Renal cortical epithelial cell (primary cell): Measurements from ENCODE around the gene SPRED2. TPM values are rescaled to one million over a fixed set of nuclear protein-coding genes. Genes with fewer than 3 reads are reported as not detected.
A peak's percentile ranks its signal among the peaks of the same experiment; 100 is the strongest.

Experiments used
- DNase-seq: peaks from one replicate; pipeline ENCODE4 v3.0.0-alpha.2; 2011; ENCODE audit warnings: low read depth
- total RNA-seq: library from RNA; depleted of rRNA; stranded (reverse); fragments of >200 nt; gene quantifications from 2 replicates; pipeline ENCODE4 v1.2.3, GENCODE V29; 2014

SPRED2 gene
- total RNA-seq, 1 donor from 2014 or later, result 16.2 TPM

DNA sequence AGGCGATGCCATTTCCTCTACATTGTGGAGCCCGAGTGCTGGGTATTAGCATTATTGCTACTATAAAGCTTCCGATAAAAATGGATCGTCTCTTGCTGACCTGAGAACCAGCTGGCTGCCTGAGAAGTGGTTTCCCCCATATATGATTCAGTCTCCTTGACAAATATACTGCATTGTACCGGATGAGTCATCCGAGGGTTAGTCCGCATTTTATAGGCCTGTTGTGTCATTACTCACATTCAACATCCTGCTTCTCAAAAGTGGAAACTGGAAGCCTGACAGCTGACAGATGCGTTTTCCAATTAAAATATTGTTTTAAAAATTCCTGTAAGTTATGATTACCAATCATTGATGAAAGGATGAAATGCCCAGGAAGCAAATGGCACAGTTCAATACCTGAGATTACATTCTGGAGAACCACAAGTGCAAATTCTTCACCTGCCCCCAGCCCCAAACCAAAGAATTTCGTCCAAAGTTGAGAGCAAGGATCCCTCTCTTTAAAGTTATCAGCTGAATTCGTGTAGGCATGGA is 65.7 kb downstream of the SPRED2 start:
- peak; percentile 95 for DNase-seq

DNA sequence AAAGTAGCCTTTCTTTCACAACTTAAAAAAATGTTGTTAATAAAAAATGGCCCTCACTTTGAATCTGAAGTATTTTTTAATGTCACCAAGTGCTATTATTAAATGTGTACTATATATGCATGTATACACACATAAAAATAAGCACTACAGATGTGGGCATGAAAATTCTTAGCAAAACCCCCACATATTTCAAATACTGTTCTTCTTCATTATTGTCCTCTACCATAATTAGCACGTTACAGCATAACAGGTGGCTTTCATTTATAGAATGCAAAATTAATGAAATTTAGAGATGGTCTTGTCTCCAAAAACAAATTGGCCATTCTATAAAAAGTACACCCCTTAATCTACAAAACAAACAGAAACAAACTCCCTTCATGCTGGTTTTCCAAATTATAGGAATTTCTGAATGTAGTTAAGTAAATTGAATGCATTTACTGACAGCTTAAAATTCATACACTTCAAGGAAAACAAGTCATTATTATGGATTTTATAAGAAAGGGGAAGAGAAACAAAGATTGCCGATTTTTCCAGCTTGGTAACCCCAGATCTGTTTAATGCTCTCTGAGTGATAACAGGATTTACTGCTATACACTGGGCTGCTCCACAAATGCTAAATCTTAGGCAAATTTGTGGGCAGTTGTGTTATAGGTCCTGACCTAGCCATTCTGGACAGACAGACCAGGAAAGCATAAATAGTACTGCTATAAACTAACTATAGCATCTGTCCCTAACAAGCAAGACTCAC is 67.2 kb downstream of the SPRED2 start:
- no peak for DNase-seq

DNA sequence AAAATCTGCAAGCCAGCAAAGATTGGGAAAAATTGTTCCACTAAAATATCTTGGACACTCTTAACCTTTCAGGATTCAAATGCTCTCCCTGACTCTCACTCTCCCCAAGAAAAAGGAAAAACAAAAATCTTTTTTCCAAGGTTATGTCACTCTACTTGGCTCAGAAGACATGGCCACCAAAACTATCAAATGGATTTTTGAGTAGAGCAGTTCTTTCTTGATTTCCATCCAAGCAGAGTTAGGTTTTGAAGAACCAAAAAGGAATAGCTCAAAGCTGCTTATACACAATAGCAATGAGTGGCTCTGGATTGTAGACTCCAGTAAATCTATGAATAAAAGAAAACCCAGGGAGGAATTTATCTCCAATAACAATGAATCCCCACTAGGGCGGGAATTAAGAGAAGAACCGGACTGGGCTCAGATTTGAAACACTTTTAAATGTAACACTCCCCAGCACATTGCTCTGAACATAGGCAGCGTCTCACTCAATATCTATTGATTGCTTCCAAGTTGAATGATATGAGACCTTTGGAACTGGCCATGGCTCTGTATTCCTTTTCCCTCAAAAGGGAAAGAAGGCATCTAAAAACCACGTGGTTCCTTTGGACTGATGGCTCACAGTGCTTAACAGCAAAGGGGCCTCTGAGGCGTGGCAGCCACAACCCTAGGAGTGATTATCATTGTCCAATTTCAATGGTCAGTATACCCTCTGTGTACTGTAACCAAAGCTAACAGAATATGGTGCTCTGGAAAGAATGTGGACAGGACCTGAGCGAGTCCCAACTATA is 68.3 kb downstream of the SPRED2 start:
- no peak for DNase-seq

DNA sequence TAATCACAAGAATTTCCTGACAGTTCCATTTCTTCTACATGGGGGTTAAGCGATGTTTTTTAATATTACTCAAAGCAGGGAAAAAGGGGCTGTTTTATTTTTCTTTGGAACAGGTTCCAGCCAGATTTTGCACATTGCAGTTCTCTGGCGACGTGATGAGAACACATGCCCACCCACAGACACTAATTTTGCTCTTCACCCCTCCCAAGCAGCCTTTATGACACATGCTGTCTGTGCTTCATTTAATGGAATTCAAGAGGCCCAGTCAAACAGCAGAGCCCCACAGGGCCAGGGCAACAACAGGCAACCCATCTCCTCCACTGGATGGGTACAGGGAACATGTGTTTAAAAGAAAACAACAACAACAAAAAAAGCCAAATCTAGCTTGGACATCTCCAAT is 70.8 kb downstream of the SPRED2 start:
- no peak for DNase-seq

DNA sequence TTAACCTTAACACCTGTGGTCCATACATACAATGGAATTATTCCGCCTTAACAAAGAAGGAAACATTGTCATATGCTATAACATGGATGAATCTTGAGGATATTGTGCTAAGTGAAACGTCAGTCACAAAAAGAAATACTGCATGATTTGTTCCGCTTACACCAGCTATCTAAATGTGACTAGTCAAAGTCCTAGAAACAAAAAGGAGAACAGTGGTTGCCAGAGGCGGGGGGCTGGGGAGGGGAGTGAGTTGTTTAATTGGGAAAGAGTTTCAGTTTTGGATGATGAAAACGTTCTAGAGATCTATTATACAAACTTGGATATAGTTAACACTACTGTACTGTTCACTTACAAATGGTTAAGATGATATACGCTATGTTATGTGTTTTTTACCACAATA is 72.0 kb downstream of the SPRED2 start:
- DNase-seq, result no peak

DNA sequence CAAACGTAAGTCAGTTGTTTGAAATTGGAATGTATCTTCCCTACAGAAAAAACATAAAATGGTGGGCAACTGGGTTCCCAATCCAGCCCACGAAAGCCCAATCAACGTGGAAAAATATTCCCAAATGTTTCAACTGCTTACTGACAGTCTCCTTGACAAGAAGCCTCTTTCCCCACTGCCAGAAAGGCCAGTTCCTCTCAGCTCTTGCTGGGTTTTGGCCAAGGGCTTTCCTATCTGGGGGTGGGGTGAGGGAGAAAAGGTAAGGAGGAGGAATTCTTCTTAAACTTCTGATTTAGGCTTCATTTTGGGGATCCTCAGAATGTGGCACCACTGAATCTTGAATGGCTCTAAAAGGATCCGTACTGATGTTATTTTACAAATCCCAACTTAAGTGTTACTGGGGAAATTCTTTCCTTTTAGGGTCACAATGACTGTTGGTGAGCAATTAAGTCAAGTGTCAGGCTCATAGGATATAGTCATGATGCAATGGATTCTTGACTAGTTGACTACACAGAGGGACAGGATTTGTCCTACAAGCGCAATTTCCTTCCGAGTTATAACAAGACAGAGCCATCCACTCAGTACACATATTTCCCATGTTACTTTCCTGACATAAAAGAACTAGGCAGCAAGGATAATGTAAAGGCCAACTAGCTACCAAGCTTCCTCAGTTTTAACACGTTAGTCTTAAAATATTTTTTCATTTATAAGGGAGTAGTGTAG is 73.6 kb downstream of the SPRED2 start:
- no peak for DNase-seq

DNA sequence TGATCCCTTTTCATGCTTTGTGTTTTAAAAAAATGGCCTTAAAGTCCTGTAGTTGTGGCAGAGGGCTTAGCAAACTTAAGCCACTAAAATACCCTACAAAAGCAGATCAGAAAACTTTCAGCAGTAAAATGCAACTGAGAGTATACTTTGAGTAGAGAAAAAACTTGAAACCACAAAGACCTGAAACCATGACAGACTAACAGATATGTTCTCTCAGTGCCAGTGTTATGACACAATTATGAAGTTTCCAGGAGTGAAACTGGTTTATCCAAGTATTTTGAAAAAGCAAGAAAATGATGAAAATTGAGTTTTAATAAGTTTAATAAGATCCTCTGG is 74.5 kb downstream of the SPRED2 start:
- no peak for DNase-seq

DNA sequence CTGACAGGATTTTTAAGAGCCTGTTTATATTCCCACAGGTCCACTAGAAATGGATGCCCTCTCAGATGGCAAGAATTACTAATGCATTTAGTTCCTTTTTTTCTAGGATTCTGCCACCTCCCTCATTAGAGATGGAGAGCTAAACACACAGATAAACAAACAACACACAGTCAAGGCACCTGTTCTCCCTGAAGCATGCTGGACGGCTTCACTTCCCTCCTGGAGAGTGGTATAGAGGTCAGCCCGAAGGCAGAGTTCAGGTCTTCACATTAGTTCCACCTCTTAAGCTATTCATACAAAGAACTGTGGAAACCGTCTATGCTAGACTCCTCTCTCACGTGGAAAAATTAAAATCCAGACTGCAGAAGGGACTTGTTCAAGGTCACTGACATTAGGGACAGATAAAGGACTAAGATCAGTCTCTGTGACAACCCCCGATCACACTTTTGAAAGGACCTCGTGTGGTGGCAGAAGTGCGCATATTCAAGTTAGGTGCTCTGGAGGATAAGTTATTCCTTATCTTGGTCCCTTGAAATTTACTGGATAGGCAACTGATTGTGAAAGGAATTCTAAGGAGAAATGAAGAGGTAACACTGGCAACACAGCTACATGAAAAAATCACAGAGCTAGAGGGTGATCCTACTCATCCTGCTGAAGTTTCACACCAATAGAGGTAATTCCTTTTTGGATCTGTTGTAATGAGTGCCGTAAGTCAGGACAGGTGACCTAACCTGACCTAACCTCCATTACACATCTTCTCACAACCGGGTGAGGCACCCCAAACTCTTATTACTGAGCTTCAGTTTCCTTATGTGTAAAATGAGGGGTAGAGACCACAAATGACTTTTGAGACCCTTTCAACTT is 75.1 kb downstream of the SPRED2 start:
- no peak for DNase-seq

DNA sequence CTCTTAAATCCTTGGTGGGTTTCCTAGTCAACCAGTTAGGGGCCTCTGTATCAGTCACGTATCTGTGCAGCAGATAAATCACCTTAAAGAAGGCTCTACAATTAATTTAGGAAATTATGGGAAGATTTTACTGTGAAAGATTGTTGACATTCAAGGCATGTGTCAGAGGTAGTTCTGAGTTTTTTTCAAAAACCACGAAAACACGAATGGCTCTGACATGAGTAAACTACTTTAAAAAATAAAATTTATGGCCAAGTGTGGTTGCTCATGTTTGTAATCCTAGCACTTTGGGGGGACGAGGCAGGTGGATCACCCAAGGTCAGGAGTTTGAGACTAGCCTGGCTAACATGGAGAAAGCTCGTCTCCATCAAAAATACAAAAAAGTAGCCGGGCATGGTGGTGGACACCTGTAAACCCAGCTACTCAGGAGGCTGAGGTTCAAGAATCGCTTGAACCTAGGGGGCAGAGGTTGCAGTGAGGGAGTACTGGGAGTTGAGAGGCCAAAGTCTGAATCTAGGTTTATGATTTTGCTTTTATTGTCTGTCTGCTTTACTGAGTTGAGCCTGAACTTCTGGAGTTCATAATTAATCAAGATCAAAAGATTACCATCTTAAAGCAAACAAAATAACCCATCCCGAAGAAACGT is 77.1 kb downstream of the SPRED2 start:
- DNase-seq, result peak; percentile 54

DNA sequence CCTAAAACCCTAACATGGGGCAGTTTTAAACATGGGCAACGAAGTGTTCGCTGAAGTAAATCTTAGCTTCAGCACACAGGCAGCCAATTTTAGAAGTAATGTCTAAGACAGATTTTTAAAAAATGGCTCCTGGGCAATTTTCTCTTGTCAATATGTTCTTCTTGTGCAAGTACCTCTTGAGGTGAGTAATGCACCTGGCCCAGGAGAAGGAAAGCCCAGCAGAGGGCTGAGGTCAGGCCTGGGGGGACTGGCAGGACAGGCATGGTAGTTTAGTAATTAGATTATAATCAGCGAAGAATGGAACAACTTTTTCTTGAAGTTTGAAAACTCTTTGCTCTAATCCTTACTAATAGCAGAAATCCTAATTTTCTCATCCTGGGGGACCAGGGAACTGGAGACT is 77.6 kb downstream of the SPRED2 start:
- DNase-seq, result peak; percentile 31

DNA sequence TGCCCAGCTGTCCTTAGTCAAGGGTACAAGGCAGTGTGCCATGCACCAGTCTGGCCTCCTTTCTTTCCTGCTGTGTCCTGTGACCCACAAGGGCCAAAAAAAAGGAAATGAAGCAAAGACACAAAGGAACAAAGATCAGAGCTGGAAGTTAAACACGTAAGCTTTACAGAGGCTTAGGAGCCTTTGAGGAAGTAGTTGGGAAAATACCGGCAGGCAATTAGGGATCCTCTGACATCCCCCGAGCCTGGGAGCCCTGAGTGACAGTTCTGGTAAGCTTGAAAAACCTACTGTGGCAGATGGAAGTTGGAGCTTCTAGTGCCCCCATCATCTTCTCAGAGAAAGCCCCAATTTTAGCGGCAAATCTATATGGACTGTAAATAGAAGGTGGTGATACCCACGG is 78.5 kb downstream of the SPRED2 start:
- DNase-seq, result no peak

DNA sequence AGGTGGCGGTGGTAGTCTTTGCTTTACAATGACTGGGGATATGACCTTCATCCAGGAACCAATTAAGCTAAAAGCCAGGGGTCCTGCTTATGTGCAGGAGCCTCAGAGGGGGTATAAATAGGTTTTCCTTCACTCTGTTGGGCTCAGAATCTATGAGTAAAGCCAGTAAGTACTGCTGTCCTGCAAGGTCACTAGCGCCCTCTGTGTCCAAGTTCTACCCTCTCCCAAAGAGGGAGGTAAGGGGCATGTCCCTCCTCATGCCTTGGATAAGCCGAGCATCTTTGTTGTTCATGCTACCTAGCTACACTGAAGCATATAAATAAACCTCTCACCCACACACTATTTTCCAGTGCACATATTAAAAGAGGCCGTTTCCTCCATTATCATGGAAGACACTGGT is 79.4 kb downstream of the SPRED2 start:
- DNase-seq, result no peak

DNA sequence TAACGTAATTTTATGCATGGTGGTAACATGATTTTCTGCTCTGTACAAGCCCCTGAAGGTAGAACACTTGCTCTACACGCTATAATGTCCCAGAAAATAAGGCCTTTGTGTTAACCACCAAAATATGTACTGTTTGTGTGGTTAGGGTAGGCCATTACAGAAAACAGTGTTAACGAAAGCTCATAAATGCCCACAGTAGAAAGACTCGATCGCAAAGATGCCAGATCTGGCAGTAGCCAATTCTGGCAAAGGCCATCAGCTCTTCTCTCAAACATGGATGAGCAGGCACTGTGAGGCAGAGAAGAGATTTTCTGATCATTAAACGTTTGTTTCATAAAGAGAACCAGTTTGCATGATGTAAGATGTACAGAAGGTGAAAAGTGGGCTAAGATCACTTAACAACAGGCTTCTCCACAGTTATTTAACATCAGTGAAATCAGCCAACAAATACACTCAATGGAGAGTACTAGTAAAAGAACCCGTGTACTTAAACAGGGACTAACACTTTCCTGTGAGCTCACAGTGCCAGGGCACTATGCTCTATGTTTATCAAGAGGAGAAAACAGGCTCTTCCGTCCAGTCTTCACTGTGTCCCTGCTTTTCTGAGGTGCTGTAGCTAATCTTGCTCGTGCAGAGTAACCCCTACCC is 80.3 kb downstream of the SPRED2 start:
- no peak for DNase-seq

DNA sequence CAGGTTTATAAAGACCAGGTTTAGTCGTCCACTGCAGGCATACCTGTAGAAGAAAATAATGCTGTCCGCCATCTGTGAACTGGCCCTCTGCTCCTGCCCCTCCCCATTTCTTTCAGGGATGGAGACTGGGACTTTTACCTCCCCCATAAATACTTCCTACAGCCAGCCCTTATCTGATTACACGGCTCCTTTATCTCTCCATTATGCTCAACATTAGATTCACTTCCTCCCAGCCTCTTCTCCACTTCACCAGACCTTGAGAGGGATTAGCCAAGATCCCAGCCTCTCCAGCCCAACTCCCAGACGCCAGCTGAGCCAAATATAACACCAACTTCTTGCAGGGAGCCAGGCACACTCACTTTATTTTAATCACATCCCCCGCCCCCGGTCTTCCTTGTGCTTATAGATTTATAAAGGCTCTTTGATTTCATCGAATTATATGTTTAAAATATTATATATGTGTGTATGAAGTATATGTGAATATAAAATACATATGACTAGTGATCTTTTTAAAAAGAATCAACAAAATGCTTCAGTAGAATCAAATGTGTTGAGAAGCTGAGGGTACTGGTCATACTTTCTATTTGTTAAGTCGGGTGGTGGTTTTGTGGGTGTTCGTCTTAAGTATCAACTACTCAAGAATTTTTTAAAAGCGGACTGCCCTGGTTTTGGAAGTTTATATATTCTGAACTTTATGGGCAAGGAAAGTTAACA is 81.0 kb downstream of the SPRED2 start:
- no peak for DNase-seq

DNA sequence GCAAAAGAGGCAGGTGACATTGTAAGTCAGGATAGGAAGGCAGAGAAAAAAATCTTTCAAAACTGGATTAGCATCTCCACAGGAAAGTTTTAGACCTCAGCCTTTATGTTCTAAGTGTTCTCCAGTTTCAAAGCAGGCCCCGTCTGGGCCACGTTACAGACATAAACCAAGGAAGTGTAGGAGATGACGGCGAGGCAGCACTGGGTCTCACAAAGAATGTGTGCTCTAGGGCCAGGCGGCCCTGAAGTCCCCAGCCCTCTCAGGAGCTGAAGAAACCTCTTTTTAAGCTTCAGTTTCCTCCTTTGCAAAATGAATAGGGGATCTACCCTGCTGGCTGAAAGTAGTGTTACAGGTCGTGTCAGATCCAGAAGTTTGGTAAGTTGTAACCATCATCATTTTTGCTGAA is 81.7 kb downstream of the SPRED2 start:
- no peak for DNase-seq

DNA sequence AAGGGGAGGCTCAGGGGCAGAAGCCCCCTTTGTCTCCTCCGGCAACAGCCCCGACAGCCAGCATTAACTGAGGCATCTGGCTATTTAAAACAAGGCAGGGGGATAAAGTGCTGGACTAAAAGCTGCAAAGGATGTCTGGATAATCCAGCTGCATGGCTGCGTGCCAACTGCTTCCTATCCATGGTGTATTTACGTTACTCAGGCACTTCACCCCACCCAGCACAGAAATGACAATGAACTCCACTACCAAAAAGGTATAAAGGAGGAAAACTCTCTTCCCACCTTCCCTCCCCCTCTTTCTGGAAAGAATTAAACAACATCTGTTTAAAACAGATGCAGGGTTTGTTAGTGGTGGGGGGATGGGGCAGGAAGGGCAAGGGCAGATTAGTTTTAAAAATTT is 82.5 kb downstream of the SPRED2 start:
- DNase-seq, result no peak

DNA sequence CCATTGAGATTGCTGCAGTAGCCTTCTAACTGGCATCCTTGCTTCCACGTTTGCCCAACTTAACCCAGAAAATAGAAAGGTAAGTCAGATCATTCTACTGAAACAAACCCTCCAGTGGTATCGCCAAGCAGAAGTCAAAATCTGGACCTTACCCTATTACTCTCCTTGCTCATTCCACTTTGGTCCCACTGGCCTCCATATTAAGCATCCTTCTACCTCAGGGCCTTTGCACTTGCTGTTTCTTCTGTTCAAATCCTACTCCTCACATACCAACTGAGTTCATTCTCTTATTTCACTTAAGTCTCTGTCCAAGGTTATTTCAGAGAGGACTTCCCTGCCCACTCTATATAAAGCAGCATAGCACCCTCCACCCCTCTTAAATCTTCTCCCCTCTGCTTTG is 84.5 kb downstream of the SPRED2 start:
- no peak for DNase-seq

DNA sequence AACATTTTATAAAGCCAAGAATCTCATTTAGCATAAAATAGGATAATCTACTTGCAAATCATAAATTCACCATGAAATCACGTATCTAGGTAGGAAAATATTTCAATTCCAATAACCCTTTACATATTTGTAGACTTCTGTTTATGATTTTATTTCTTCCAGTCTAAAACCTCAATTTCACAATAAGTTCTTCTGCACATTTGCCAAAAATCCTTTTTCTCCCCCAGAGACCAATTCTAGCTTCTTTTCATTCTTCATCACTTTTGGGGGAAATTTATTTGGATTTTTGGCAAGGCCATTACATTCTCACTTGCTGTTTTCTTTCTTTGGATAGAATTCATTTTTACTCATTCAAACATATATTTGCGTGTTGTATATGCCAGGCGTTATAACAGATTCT is 86.8 kb downstream of the SPRED2 start:
- DNase-seq, result no peak

DNA sequence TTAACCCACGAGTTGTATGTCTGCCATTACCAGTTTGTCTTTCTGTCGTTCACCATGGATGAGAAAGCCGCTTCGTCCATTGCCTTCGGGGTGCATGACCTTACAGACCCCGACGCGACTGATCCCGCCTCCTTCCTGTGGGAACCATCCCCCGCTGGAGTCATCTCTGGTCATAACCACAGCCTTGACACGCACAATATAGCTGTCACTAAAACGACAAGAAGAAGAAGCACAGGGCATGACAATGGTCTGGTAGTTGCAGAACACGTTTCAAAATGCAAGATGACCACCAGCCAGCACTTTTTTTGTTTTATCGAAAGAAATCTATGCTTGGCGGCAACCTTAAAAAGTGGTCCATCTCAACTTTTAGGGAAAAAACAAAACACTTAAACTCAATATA is 87.7 kb downstream of the SPRED2 start:
- no peak for DNase-seq

DNA sequence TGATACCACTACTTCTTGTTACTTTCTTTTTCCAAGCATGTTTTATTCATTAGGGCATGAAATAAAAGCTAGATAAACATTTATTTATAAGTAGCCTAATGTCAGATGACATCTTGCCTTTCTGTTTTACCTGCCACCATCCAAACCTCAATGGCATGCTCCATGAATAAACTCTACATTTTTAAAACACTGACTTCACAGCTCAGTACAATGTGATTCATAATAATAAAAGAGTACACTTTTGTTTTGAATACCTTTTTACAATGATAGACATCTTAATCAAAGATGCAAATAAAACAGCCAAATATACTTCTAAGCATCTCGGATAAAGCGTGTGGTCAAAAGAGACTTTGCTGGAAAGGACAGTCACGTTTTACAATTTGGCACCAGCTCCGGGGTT is 88.2 kb downstream of the SPRED2 start:
- DNase-seq, result no peak
